AG04450 (cell line): ENCODE results near the gene LCN10. TPM values are rescaled to one million over a fixed set of nuclear protein-coding genes. Genes with fewer than 3 reads are reported as not detected.

Experiments used
- CTCF ChIA-PET: fragments of 300-600, 350-600 bp; formaldehyde crosslinking; extraction: SDS; loops from one replicate; lab custom pipeline; 2022; ENCODE audit warnings: antibody characterized with exemption, inconsistent platforms; lab: Charles Lee
- POLR2A ChIA-PET: fragments of 350-600 bp; formaldehyde crosslinking; extraction: SDS; loops from one replicate; lab custom pipeline; 2021; ENCODE audit warnings: antibody characterized with exemption, inconsistent platforms; lab: Yijun Ruan, JAX
- DNase-seq: peaks from one replicate; pipeline ENCODE4 v3.0.0-alpha.2; 2011; ENCODE audit warnings: low read depth, low spot score
- H3K27ac ChIP-seq: one replicate; pipeline ENCODE4 v1.5.1; 2012; ENCODE audit warnings: low read depth, low read length, control low read depth
- H3K27me3 ChIP-seq: one replicate; pipeline ENCODE4 v1.6.0; 2012; ENCODE audit warnings: low read length; ENCODE audit not compliant: control insufficient read depth, insufficient read depth
- H3K4me3 ChIP-seq: 2 replicates; pipeline ENCODE4 v1.5.1; 2011; ENCODE audit warnings: mild to moderate bottlenecking, low read depth, low read length, control low read depth
- H3K9me3 ChIP-seq: 2 replicates; pipeline ENCODE4 v1.5.1; 2012; ENCODE audit warnings: low read length; ENCODE audit not compliant: control insufficient read depth, insufficient read depth
- CTCF ChIP-seq: IDR thresholded peaks from 2 replicates; pipeline ENCODE4 v1.5.1; 2011; ENCODE audit warnings: low read depth, low read length, control low read depth, inconsistent platforms
- polyA plus RNA-seq: library from polyadenylated mRNA; depleted of rRNA; stranded (reverse); fragments of >200 nt; gene quantifications from 2 replicates; pipeline ENCODE4 v1.2.3, GENCODE V29; 2011

Gene LCN10
- polyA plus RNA-seq, 1 experiment = not detected

- no peak overlapping the region for H3K4me3 ChIP-seq
- CTCF ChIA-PET = interaction anchor here (0.7 kb wide), 1 partner anchor 390 kb away, joined by 3 read pairs; the partner anchor contains the start of gene GPSM1
- H3K9me3 ChIP-seq = no peaks in the 10 kb centered on the region; the same call in 1 of the 2 replicates
- DNase-seq = no peak
- no peak overlapping the region for H3K27ac ChIP-seq
- TF ChIP-seq CTCF = no peak
- POLR2A ChIA-PET = no interaction called here
- H3K27me3 ChIP-seq = peaks cover 14% of the 10 kb centered on the region
These were observed 25.3 kb downstream of the LCN10 start for GRCh38 chr9:136717399-136717798.

- no peak for TF ChIP-seq CTCF
- CTCF ChIA-PET = no interaction called here
- Histone ChIP-seq H3K4me3 (no peak overlapping the region), H3K27ac (no peak overlapping the region), H3K9me3 (no peaks in the 10 kb centered on the region; the same call in 1 of the 2 replicates), H3K27me3 (peaks cover 16% of the 10 kb centered on the region)
- no peak for DNase-seq
- POLR2A ChIA-PET = interaction anchor here (1.2 to 2.1 kb wide), 2 partner anchors 13 kb away, joined by 13 to 14 read pairs; no protein-coding TSS in a partner anchor
These were observed 27.9 kb downstream of the LCN10 start for GRCh38 chr9:136714893-136715274.

GRCh38 chr9:136714096-136714892 is 28.4 kb downstream of the LCN10 start:
- POLR2A ChIA-PET = interaction anchor here (1.1 to 2.1 kb wide), 2 partner anchors 12 to 14 kb away, joined by 3 to 14 read pairs; no protein-coding TSS in a partner anchor
- CTCF ChIA-PET = no interaction called here
- no peak for TF ChIP-seq CTCF

GRCh38 chr9:136713550-136713949 is 29.2 kb downstream of the LCN10 start:
- Histone ChIP-seq H3K4me3 (no peak overlapping the region), H3K9me3 (no peaks in the 10 kb centered on the region; the same call in 1 of the 2 replicates), H3K27ac (no peak overlapping the region), H3K27me3 (peaks cover 16% of the 10 kb centered on the region)
- no peak for DNase-seq
- ChIA-PET POLR2A (interaction anchor here (1.1 to 2.1 kb wide), 2 partner anchors 13 to 15 kb away, joined by 3 to 14 read pairs; no protein-coding TSS in a partner anchor), CTCF (no interaction called here)
- no peak for TF ChIP-seq CTCF

More at GRCh38 chr9:136714096-136714892, 28.4 kb downstream of the LCN10 start:
- H3K9me3 ChIP-seq = no peaks in the 10 kb centered on the region; the same call in 1 of the 2 replicates
- H3K27me3 ChIP-seq = peaks cover 16% of the 10 kb centered on the region
- H3K4me3 ChIP-seq = no peak overlapping the region
- H3K27ac ChIP-seq = no peak overlapping the region
- DNase-seq = no peak
